ENCODE data around the gene DENND11.
A peak's percentile ranks its signal among the peaks of the same experiment; 100 is the strongest.

The DENND11 gene

GRCh38 chr7:141739250-141739649, 37.3 kb upstream of the DENND11 start:
- DNase-seq: no peak
- Histone ChIP-seq H2BK5ac (ENCODE audit: low read depth, low read length, poor library complexity, severe bottlenecking) (no peak overlapping the region), H3K18ac (ENCODE audit: low read depth in 1 of 2, low read length in 2 of 2) (no peak overlapping the region), H3K79me1 (replicated peaks; ENCODE audit: low read length, poor library complexity, severe bottlenecking) (peaks cover 18% of the 10 kb centered on the region), H3K27ac (ENCODE audit: low read length, poor library complexity, severe bottlenecking) (no peak overlapping the region), H3K23ac (ENCODE audit: low read length in 2 of 2) (no peak overlapping the region), H2BK15ac (ENCODE audit: low read depth, poor library complexity, severe bottlenecking) (no peak overlapping the region), H2BK120ac (ENCODE audit: low read depth, low read length) (no peak overlapping the region), H4K91ac (ENCODE audit: low read length) (no peak overlapping the region), H3K9me3 (ENCODE audit: control insufficient read depth, low read length) (no peaks in the 10 kb centered on the region), H2BK12ac (ENCODE audit: low read length in 2 of 2) (no peak overlapping the region), H3K27me3 (ENCODE audit: control insufficient read depth in 1 of 2, insufficient read depth in 1 of 2, low read length in 2 of 2) (no peaks in the 10 kb centered on the region), H3K14ac (ENCODE audit: low read length in 2 of 2) (no peak overlapping the region), H2AFZ (ENCODE audit: low read depth, low read length) (no peak overlapping the region), H2AK5ac (ENCODE audit: low read length, severe bottlenecking) (peak overlapping the region; percentile 63), H3K4me3 (ENCODE audit: insufficient read depth in 1 of 2, low read depth in 1 of 2, low read length in 2 of 2) (peak overlapping the region in 1 of 2 experiments; percentile 91), H3K9ac (ENCODE audit: low read length) (peak overlapping the region; percentile 97), H3K4me2 (ENCODE audit: low read length, poor library complexity, severe bottlenecking) (peak overlapping the region; percentile 74), H3K4me1 (ENCODE audit: control insufficient read depth, insufficient read depth, low read depth, low read length) (peaks cover 7% of the 10 kb centered on the region), H4K8ac (ENCODE audit: low read length) (no peak overlapping the region), H3K4ac (ENCODE audit: low read depth in 1 of 2, low read length in 2 of 2) (no peak overlapping the region), H3K36me3 (ENCODE audit: control insufficient read depth in 1 of 2, insufficient read depth in 2 of 2, low read depth in 1 of 2, low read length in 2 of 2) (peaks cover 12 to 49% of the 10 kb centered on the region in 2 experiments)
- WGBS: 96% methylated on average over 2 of the region's 3 CpGs

GRCh38 chr7:141738592-141739013, 36.6 kb upstream of the DENND11 start:
- Histone ChIP-seq H2AK5ac (ENCODE audit: low read length, severe bottlenecking) (no peak overlapping the region), H2BK12ac (ENCODE audit: low read length in 2 of 2) (no peak overlapping the region), H3K4me2 (ENCODE audit: low read length, poor library complexity, severe bottlenecking) (peak overlapping the region; percentile 67), H3K14ac (ENCODE audit: low read length in 2 of 2) (no peak overlapping the region), H3K4me1 (ENCODE audit: control insufficient read depth, insufficient read depth, low read depth, low read length) (peaks cover 7% of the 10 kb centered on the region), H3K27me3 (ENCODE audit: control insufficient read depth in 1 of 2, insufficient read depth in 1 of 2, low read length in 2 of 2) (no peaks in the 10 kb centered on the region), H3K9ac (ENCODE audit: low read length) (peak overlapping the region; percentile 97), H3K27ac (ENCODE audit: low read length, poor library complexity, severe bottlenecking) (peak overlapping the region; percentile 85), H3K18ac (ENCODE audit: low read depth in 1 of 2, low read length in 2 of 2) (peak overlapping the region in 1 of 2 experiments; percentile 25), H3K4me3 (ENCODE audit: insufficient read depth in 1 of 2, low read depth in 1 of 2, low read length in 2 of 2) (peak overlapping the region; percentile 91), H3K4ac (ENCODE audit: low read depth in 1 of 2, low read length in 2 of 2) (peak overlapping the region; percentile 33 to 49), H4K91ac (ENCODE audit: low read length) (peak overlapping the region; percentile 48), H3K79me1 (replicated peaks; ENCODE audit: low read length, poor library complexity, severe bottlenecking) (peaks cover 16% of the 10 kb centered on the region), H2BK120ac (ENCODE audit: low read depth, low read length) (no peak overlapping the region), H3K36me3 (ENCODE audit: control insufficient read depth in 1 of 2, insufficient read depth in 2 of 2, low read depth in 1 of 2, low read length in 2 of 2) (peaks cover 9 to 43% of the 10 kb centered on the region in 2 experiments), H3K23ac (ENCODE audit: low read length in 2 of 2) (no peak overlapping the region), H4K8ac (ENCODE audit: low read length) (peak overlapping the region; percentile 98), H3K9me3 (ENCODE audit: control insufficient read depth, low read length) (no peaks in the 10 kb centered on the region), H2BK15ac (ENCODE audit: low read depth, poor library complexity, severe bottlenecking) (no peak overlapping the region), H2BK5ac (ENCODE audit: low read depth, low read length, poor library complexity, severe bottlenecking) (no peak overlapping the region), H2AFZ (ENCODE audit: low read depth, low read length) (no peak overlapping the region)
- DNase-seq: no peak
- 3% methylated on average over 6 of the region's 6 CpGs for WGBS

GRCh38 chr7:141737836-141738591, 36.0 kb upstream of the DENND11 start, which contains the start of gene SSBP1:
SSBP1 (plus strand) TSS chr7:141738358; CDS start chr7:141739167, 809 bp downstream.
- peak within 1 kb of the TSS; percentile 74 for H3K4me2 ChIP-seq (ENCODE audit: low read length, poor library complexity, severe bottlenecking)
- H3K4ac ChIP-seq (ENCODE audit: low read depth in 1 of 2, low read length in 2 of 2): peak within 1 kb of the TSS; percentile 47 to 49
- peaks cover 8 to 37% of the 10 kb centered on the region in 2 experiments for H3K36me3 ChIP-seq (ENCODE audit: control insufficient read depth in 1 of 2, insufficient read depth in 2 of 2, low read depth in 1 of 2, low read length in 2 of 2)
- H3K9ac ChIP-seq (ENCODE audit: low read length): peak within 1 kb of the TSS; percentile 97
- peak within 1 kb of the TSS; percentile 91 for H3K4me3 ChIP-seq (ENCODE audit: insufficient read depth in 1 of 2, low read depth in 1 of 2, low read length in 2 of 2)
- no peak within 1 kb of the TSS for H3K14ac ChIP-seq (ENCODE audit: low read length in 2 of 2)
- H3K27ac ChIP-seq (ENCODE audit: low read length, poor library complexity, severe bottlenecking): peak within 1 kb of the TSS; percentile 85
- H3K79me1 ChIP-seq (replicated peaks; ENCODE audit: low read length, poor library complexity, severe bottlenecking): peaks cover 11% of the 10 kb centered on the region
- peaks cover 7% of the 10 kb centered on the region for H3K4me1 ChIP-seq (ENCODE audit: control insufficient read depth, insufficient read depth, low read depth, low read length)
- H4K91ac ChIP-seq (ENCODE audit: low read length): peak within 1 kb of the TSS; percentile 95
- H3K27me3 ChIP-seq (ENCODE audit: control insufficient read depth in 1 of 2, insufficient read depth in 1 of 2, low read length in 2 of 2): no peaks in the 10 kb centered on the region
- peak within 1 kb of the TSS; percentile 95 for H2AFZ ChIP-seq (ENCODE audit: low read depth, low read length)
- peak within 1 kb of the TSS; percentile 100 for H4K8ac ChIP-seq (ENCODE audit: low read length)
- no peaks in the 10 kb centered on the region for H3K9me3 ChIP-seq (ENCODE audit: control insufficient read depth, low read length)
- peak; percentile 97 for DNase-seq
- no peak within 1 kb of the TSS for H2BK15ac ChIP-seq (ENCODE audit: low read depth, poor library complexity, severe bottlenecking)
- H2BK120ac ChIP-seq (ENCODE audit: low read depth, low read length): peak within 1 kb of the TSS; percentile 67
- no peak within 1 kb of the TSS for H2BK12ac ChIP-seq (ENCODE audit: low read length in 2 of 2)
- H3K23ac ChIP-seq (ENCODE audit: low read length in 2 of 2): no peak within 1 kb of the TSS
- WGBS: 8% methylated on average over 41 of the region's 46 CpGs
- no peak within 1 kb of the TSS for H2AK5ac ChIP-seq (ENCODE audit: low read length, severe bottlenecking)
- H3K18ac ChIP-seq (ENCODE audit: low read depth in 1 of 2, low read length in 2 of 2): peak within 1 kb of the TSS; percentile 77 to 90
- no peak within 1 kb of the TSS for H2BK5ac ChIP-seq (ENCODE audit: low read depth, low read length, poor library complexity, severe bottlenecking)

GRCh38 chr7:141737118-141737835, 35.3 kb upstream of the DENND11 start:
- Histone ChIP-seq H3K4me1 (ENCODE audit: control insufficient read depth, insufficient read depth, low read depth, low read length) (peaks cover 7% of the 10 kb centered on the region), H2BK12ac (ENCODE audit: low read length in 2 of 2) (no peak overlapping the region), H2BK15ac (ENCODE audit: low read depth, poor library complexity, severe bottlenecking) (no peak overlapping the region), H2BK5ac (ENCODE audit: low read depth, low read length, poor library complexity, severe bottlenecking) (no peak overlapping the region), H4K8ac (ENCODE audit: low read length) (peak overlapping the region; percentile 100), H3K4me3 (ENCODE audit: insufficient read depth in 1 of 2, low read depth in 1 of 2, low read length in 2 of 2) (peak overlapping the region; percentile 65 to 91), H3K9me3 (ENCODE audit: control insufficient read depth, low read length) (no peaks in the 10 kb centered on the region), H3K14ac (ENCODE audit: low read length in 2 of 2) (no peak overlapping the region), H3K4me2 (ENCODE audit: low read length, poor library complexity, severe bottlenecking) (peak overlapping the region; percentile 71), H3K9ac (ENCODE audit: low read length) (peak overlapping the region; percentile 97), H3K27ac (ENCODE audit: low read length, poor library complexity, severe bottlenecking) (peak overlapping the region; percentile 84), H3K18ac (ENCODE audit: low read depth in 1 of 2, low read length in 2 of 2) (no peak overlapping the region), H3K23ac (ENCODE audit: low read length in 2 of 2) (no peak overlapping the region), H2BK120ac (ENCODE audit: low read depth, low read length) (peak overlapping the region; percentile 67), H2AK5ac (ENCODE audit: low read length, severe bottlenecking) (no peak overlapping the region), H3K27me3 (ENCODE audit: control insufficient read depth in 1 of 2, insufficient read depth in 1 of 2, low read length in 2 of 2) (no peaks in the 10 kb centered on the region), H3K4ac (ENCODE audit: low read depth in 1 of 2, low read length in 2 of 2) (no peak overlapping the region), H2AFZ (ENCODE audit: low read depth, low read length) (peak overlapping the region; percentile 80), H3K36me3 (ENCODE audit: control insufficient read depth in 1 of 2, insufficient read depth in 2 of 2, low read depth in 1 of 2, low read length in 2 of 2) (peaks cover 4 to 30% of the 10 kb centered on the region in 2 experiments), H4K91ac (ENCODE audit: low read length) (peak overlapping the region; percentile 7), H3K79me1 (replicated peaks; ENCODE audit: low read length, poor library complexity, severe bottlenecking) (peaks cover 11% of the 10 kb centered on the region)
- peak; percentile 2 for DNase-seq
- WGBS: 94% methylated on average over 10 of the region's 11 CpGs

All from mesenchymal stem cell (in vitro differentiated cells and primary cell).